Motor neuron (in vitro differentiated cells): ENCODE results near the gene HNRNPA2B1. TPM values are rescaled to one million over a fixed set of nuclear protein-coding genes. Genes with fewer than 3 reads are reported as not detected.

Experiments used
- ATAC-seq, 8 experiments: fragments of 200-7000 bp; cut with Tn5 transposase; replicated peaks in 6 of 8; 2 replicates each; pipeline ENCODE4 v1.8.0; 2021; ENCODE audit warnings: mild to moderate bottlenecking in 8 of 8, moderate library complexity in 8 of 8
- H3K27ac ChIP-seq, 2 donors: fragments of 250-450 bp; sonication (Bioruptor Pico); 2 replicates each; pipeline ENCODE4 v1.9.0; 2021; ENCODE audit warnings: antibody characterized with exemption in 2 of 2, mild to moderate bottlenecking in 2 of 2, moderate library complexity in 1 of 2
- H3K4me1 ChIP-seq, 2 donors: fragments of 250-450 bp; sonication (Bioruptor Pico); replicated peaks in 1 of 2; 2 replicates each; pipeline ENCODE4 v1.6.1; 2021; ENCODE audit warnings: antibody characterized with exemption in 2 of 2, mild to moderate bottlenecking in 2 of 2, moderate library complexity in 1 of 2
- H3K4me3 ChIP-seq, 5 donors: fragments of 250-450 bp; sonication (Bioruptor Pico); 2 replicates each; pipeline ENCODE4 v1.9.0; 2021; ENCODE audit warnings: antibody characterized with exemption in 5 of 5, mild to moderate bottlenecking in 5 of 5, moderate library complexity in 4 of 5
- WGBS, 10 experiments: fragments of 450-650 bp; shearing (Covaris generic); methylation state at CpG; one replicate each; pipeline ENCODE4 v1.0.0; 2022; 5-methylcytosine and 5-hydroxymethylcytosine counted together
- in situ Hi-C, 9 experiments: fragments of 400-800 bp; cut with MboI; loops; one replicate each; pipeline ENCODE4 v1.15.0; 2021; ENCODE audit warnings: low sequenced_read_pairs in 9 of 9, low pct_unique_long_range_greater_than_20kb in 2 of 9; ENCODE audit not compliant: unreplicated experiment in 9 of 9
- total RNA-seq, 8 experiments: library from RNA; unstranded; fragments of 300-600 nt; gene quantifications; 2 replicates each; pipeline versions ENCODE4 v1.2.3 to v1.2.4, GENCODE V29; 2022

The HNRNPA2B1 gene
- total RNA-seq, 8 experiments from 2014 or later = 173 to 834 (median 276) TPM

DNA sequence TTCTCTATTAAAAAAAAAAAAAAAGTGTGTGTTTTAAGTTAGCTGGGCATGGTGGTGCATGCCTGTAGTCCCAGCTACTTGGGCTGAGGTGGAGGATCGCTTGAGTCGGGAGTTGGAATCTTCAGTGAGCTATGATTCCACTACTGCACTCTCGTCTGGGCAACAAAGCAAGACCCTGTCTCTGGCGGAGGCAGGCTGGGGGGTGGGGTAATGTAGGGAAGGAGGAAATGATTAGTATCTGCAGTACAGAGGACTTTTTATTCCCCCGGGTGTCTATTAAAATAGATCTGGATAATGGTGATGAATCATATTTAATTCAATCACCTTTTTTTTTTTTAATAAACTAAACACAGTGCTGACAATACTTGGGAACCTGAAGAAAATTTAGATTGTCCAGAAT lies 7.5 kb upstream of the HNRNPA2B1 start:
- ATAC-seq = no peak
- WGBS, 10 experiments = 33 to 100% (median 90%) methylated on average over 1 to 4 of the region's 5 CpGs; no CpG with 5 or more reads in 3 of the 10 experiments

DNA sequence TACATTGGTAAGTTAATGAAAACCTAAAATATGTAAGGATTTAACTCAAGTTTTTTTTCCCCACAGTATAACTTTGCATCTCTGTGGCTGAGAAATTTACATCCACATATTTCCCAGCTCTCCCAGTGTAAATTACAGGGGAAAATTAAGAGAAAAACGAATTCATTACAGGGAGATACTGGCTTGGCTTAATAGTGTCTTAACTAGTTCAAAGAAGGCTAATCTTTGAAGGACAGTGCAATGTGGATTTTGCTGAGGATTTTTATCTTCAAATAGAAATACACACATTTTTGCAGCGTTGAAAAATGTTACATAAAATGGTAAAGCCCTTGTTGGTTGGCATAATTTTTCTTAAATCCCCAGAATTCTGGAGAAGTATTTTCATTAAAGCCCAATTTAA lies 2.5 kb upstream of the HNRNPA2B1 start:
- H3K4me1 ChIP-seq = peaks cover 5 to 20% of the 10 kb centered on the region in 2 donors
- WGBS, 10 experiments = 0 to 8% (median 0%) methylated on average over 1 to 2 of the region's 2 CpGs; no CpG with 5 or more reads in 1 of the 10 experiments
- no peak for ATAC-seq
- in situ Hi-C loops = loop anchor here in 1 of 9 experiments (25.0 kb wide), 1 partner anchor 134 kb away; no protein-coding TSS in a partner anchor
- H3K27ac ChIP-seq = no peak overlapping the region
- H3K4me3 ChIP-seq = peak overlapping the region; percentile 76 to 99 (median 86)

More for the DNA sequence above, 7.5 kb upstream of the HNRNPA2B1 start:
- H3K27ac ChIP-seq = no peak overlapping the region
- peaks cover 5 to 20% of the 10 kb centered on the region in 2 donors for H3K4me1 ChIP-seq
- in situ Hi-C loops = loop anchor here in 1 of 9 experiments (25.0 kb wide), 1 partner anchor 129 kb away; no protein-coding TSS in a partner anchor
- no peak overlapping the region for H3K4me3 ChIP-seq

DNA sequence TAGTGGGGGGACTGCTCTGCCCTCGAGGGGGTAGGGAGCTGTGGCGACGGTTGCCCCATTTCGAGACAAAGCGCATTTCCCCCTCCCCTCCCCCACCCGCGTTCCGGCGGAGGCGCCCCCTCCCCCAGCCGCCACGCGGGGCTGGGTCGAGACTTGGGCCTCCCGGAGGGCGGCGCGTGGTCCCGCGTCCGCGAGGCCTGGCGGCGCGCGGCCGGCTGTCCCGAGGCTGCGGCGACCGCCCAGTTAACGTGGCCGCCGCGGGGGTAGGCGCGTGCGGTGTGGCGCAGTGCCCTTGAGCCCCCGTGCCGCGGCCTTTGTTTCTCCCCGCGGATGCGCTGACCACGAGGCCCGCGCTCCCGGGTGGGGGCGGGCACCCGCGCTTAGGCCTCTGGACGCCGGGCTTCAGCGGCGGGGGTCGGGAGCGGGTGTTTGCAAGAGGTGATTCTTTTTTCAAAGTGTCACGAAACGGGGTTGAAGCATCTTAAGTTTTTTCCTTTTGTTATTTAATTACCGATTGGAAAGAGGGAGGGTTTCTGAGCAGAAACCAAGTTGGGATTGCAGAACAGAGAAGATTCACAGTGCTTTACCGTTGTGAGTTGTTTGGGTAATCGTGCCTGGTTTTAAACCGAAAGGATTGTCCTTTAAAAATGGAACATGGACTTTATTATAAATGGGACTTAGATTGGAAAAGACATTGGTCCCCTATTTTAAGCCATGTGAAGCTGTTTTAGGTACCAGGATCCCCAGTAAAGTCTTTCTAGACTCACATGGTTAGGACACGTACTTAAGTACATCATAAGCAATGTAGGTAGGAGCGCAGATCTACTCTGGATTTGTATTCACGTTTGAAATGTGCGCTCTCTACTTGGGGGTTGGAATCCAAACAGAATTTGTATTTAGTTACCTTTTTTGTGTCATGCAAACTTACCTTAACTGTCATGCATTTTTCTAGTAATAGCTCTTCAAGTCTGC lies 1.8 kb upstream of the HNRNPA2B1 start:
- Histone ChIP-seq H3K4me1 (peaks cover 5 to 25% of the 10 kb centered on the region in 2 donors), H3K4me3 (peak overlapping the region; percentile 76 to 99 (median 86)), H3K27ac (peak overlapping the region; percentile 98 to 99)
- 0 to 5% (median 0%) methylated on average over 1 to 10 of the region's 68 CpGs for WGBS, 10 experiments
- peak; percentile 4 to 39 (median 17) for ATAC-seq
- in situ Hi-C loops = loop anchor here in 1 of 9 experiments (25.0 kb wide), 1 partner anchor 135 kb away; no protein-coding TSS in a partner anchor

DNA sequence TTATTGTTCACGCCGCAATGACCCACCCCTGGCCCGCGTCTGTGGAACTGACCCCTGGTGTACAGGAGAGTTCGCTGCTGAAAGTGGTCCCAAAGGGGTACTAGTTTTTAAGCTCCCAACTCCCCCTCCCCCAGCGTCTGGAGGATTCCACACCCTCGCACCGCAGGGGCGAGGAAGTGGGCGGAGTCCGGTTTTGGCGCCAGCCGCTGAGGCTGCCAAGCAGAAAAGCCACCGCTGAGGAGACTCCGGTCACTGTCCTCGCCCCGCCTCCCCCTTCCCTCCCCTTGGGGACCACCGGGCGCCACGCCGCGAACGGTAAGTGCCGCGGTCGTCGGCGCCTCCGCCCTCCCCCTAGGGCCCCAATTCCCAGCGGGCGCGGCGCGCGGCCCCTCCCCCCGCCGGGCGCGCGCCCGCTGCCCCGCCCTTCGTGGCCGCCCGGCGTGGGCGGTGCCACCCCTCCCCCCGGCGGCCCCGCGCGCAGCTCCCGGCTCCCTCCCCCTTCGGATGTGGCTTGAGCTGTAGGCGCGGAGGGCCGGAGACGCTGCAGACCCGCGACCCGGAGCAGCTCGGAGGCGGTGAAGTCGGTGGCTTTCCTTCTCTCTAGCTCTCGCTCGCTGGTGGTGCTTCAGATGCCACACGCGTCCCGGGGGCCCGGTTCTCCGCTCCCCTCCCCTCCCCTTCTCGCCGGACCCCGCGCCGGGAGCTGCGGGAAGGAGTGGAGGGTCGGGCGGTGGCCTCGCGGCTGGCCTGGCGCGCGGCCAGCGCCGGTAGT lies 887 bp upstream of the HNRNPA2B1 start, which contains the start of gene CBX3:
Gene CBX3, plus strand, starts transcription at position 499 of the 772 bp plus-strand sequence. CDS start 1,254 bp downstream, outside the sequence.
- peak within 1 kb of the TSS; percentile 98 to 99 for H3K27ac ChIP-seq
- peak within 1 kb of the TSS; percentile 76 to 99 (median 86) for H3K4me3 ChIP-seq
- in situ Hi-C loops = loop anchor here in 1 of 9 experiments (25.0 kb wide), 1 partner anchor 136 kb away; no protein-coding TSS in a partner anchor
- ATAC-seq = peak; percentile 34 to 77 (median 68)
- H3K4me1 ChIP-seq = peaks cover 8 to 34% of the 10 kb centered on the region in 2 donors
- WGBS, 10 experiments = 0 to 10% (median 0%) methylated on average over 2 to 5 of the region's 86 CpGs; no CpG with 5 or more reads in 6 of the 10 experiments

DNA sequence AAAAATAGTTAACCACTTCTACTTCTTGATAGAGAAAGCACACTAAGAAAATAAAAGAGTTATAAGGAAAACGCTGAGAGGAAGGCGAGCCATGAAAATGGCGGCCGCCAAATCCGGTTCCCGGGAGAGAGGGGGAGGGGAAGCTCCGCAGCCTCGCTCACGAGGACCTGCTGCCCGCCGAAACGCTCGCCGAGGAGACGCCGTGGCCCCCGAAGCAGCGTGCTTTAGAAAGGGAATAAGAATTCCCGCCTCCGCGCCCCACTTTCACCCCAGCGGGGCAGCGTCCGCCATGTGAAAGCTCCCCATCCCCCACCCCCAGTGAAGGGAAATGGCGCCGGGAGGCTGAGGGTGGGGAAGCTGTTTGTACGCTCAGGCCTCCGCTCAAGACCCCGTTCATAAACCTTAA lies 505 bp downstream of the HNRNPA2B1 start:
- peak; percentile 2 to 17 (median 8) for ATAC-seq
- Histone ChIP-seq H3K27ac (peak overlapping the region; percentile 95 to 98), H3K4me3 (peak overlapping the region; percentile 76 to 99 (median 86)), H3K4me1 (peaks cover 3 to 37% of the 10 kb centered on the region in 2 donors)
- WGBS, 10 experiments = 0 to 1% (median 0%) methylated on average over 4 to 15 of the region's 29 CpGs; no CpG with 5 or more reads in 6 of the 10 experiments
- in situ Hi-C loops = loop anchor here in 1 of 9 experiments (25.0 kb wide), 1 partner anchor 137 kb away; no protein-coding TSS in a partner anchor

DNA sequence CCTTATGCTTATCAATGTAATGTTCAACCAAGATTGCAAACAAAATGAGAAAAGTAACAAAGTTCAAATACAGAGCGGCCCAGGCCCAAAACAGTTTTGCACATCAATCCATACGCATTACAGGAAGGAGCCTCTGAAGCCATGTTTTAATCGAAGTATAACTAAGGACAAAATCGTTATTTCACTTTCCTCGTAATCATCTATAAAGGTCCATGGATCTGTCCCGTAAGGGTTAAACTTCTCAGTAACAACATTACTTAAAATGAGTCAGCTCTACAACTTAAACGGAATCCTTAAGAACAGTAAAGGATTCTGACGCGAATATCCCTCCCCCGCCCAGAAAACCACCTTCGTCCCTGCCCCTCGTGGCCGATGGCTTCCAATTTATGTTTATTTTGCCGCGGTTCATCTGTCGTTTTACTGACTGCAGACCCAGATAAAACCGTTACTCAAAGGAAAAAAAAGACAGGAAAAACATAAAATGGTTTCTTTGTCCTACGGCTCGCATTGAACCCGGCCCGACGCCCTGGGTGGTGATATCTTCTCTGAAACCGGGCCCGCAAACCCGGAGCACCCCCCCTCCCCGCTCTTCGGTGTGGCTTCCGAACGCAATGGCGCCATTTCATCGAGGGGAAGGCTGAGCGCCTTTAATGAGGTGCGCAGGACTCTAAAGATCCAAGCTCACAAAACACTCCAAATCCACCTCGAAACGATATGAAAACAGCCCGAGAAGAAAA lies 1.1 kb downstream of the HNRNPA2B1 start:
- H3K4me3 ChIP-seq = peak overlapping the region; percentile 76 to 99 (median 86)
- H3K4me1 ChIP-seq = peaks cover 3 to 31% of the 10 kb centered on the region in 2 donors
- in situ Hi-C loops = loop anchor here in 3 of 9 experiments (25.0 kb wide), 4 partner anchors 112 to 312 kb away; no protein-coding TSS in a partner anchor
- H3K27ac ChIP-seq = peak overlapping the region; percentile 95 to 98
- ATAC-seq = no peak
- 0 to 2% (median 0%) methylated on average over 1 to 26 of the region's 36 CpGs; no CpG with 5 or more reads in 1 of the 10 experiments for WGBS, 10 experiments

DNA sequence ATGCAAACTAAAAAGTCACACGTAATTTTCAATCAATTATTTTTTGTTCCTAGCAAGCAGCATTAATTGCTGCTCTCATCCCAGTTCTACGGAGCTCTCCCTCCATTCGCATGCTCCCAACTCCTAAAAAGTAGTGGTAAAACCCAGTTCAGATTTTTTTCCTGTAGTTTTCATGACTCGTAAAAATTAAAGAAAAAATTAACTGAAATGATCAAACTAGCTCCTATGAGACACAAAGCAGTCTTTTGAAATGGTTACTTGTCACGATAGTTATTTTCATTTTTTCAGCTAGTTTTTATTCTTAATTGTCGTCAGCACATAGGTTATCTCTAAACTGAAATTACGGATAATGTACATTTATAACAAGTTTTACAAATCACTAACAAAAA lies 1.8 kb downstream of the HNRNPA2B1 start:
- Histone ChIP-seq H3K27ac (no peak overlapping the region), H3K4me1 (peaks cover 9 to 28% of the 10 kb centered on the region in 2 donors), H3K4me3 (peak overlapping the region; percentile 76 to 99 (median 86))
- WGBS, 10 experiments = 0 to 1% (median 0%) methylated on average over 3 to 7 of the region's 7 CpGs
- in situ Hi-C loops = loop anchor here in 3 of 9 experiments (25.0 kb wide), 3 partner anchors 111 to 311 kb away; no protein-coding TSS in a partner anchor
- ATAC-seq = no peak

DNA sequence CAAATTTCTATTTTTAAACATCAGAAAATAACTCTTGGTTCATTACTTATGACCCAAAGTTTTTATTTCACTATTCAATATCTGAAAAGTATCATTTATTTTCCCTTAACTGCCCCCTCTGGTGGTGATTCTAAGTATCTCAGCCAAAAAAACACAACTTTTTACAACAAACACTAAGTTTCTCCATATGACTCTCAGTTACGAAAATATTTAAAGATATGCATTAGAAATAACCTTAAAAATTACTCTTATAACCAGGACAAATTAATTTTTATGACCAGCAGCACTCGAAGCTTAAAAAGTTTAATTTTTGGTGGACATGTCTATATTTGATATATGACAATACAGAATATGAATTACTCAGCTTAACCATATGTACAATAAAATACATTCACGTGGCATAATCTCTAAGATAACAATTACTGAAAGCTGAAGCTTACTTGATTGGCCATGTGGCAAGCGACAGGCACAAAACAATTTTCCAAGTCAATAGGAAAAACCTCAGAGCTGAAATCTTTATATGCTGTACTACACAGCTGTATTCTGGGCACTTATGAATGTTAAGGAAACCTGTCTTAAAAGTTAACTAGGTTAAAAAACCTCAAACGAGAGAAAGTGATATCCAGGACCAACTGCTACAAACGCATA lies 2.3 kb downstream of the HNRNPA2B1 start:
- H3K4me1 ChIP-seq = peaks cover 9 to 25% of the 10 kb centered on the region in 2 donors
- 0 to 4% (median 0%) methylated on average over 1 to 6 of the region's 6 CpGs for WGBS, 10 experiments
- no peak overlapping the region for H3K27ac ChIP-seq
- no peak for ATAC-seq
- peak overlapping the region; percentile 76 to 99 (median 86) for H3K4me3 ChIP-seq
- in situ Hi-C loops = loop anchor here in 3 of 9 experiments (25.0 kb wide), 3 partner anchors 111 to 311 kb away; no protein-coding TSS in a partner anchor

DNA sequence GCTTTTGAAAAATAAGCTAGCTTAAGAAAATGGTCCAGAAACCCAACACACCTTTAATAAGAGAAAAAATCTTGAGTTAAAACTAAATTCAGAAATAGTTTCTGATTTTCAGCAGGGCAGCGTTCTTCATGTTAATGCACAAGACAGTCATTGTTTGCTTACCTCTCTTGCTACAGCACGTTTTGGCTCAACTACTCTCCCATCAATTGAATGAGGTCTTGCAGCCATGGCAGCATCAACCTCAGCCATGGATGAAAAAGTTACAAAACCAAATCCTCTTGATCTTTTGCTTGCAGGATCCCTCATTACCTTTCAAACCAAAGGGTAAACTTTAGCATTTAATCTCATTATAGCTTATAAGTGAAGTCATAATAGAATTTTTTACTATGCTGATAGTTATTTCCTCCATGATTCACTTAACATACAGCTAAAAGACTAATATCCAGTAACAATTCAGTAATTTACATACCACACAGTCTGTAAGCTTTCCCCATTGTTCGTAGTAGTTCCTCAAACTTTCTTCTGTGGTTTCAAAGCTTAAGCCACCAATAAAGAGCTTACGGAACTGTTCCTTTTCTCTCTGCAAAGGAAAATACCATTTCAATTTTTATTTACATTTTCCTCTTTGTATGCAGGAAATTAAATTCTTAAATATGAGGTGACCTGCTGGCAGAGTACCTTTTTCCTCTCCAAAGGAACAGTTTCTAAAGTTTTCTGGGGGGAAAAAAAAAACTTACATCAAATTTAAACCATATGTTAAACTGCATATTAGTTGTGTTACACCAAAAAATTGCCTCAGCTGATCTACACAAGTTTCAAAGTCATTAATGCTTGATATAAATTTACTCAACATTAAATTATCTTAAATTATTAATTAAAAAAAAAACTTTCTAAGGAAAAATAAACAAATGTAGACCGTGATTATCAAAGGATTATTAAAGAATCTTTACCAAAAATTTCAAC lies 3.1 kb downstream of the HNRNPA2B1 start:
- H3K4me3 ChIP-seq = peak overlapping the region; percentile 76 to 99 (median 86)

DNA sequence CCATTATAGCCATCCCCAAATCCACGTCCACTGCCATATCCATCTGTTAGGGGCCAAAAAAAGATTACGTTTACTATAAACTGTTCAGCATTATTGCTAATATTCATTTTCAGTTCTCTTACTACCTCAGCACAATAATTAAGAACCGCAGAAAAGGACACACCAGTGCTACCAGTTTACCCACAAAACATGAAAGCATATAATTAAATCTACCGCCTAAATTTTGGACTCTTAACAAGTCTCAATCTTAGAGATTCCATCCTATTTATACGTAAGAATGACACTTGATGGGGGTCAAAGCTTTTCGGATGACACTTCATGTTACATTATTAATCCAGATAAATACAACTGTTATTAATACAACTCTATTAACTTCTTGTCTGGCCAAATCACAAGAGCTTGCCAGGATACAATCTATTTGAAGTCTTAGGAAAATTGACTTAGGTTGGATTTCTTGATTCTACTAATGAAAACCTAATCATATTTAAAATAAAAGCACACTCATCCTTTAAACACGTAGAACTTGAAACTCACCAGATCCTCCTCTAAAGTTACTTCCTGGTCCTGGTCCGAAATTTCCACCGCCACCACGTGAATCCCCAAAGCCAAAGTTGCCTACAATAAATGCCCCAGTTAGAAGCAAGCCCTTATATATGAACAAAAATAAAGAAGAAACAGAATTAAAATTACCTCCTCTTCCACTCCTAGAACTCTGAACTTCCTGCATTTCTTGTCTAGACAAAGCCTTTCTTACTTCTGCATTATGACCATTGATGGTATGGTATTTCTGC lies 4.5 kb downstream of the HNRNPA2B1 start:
- WGBS, 10 experiments = 47 to 95% (median 82%) methylated on average over 4 to 10 of the region's 10 CpGs
- Histone ChIP-seq H3K4me3 (no peak overlapping the region), H3K4me1 (peaks cover 9 to 25% of the 10 kb centered on the region in 2 donors), H3K27ac (no peak overlapping the region)
- ATAC-seq = no peak
- in situ Hi-C loops = loop anchor here in 3 of 9 experiments (25.0 kb wide), 3 partner anchors 109 to 309 kb away; no protein-coding TSS in a partner anchor

More for the DNA sequence above, 3.1 kb downstream of the HNRNPA2B1 start:
- in situ Hi-C loops = loop anchor here in 3 of 9 experiments (25.0 kb wide), 3 partner anchors 110 to 310 kb away; no protein-coding TSS in a partner anchor
- 2 to 35% (median 12%) methylated on average over 2 to 5 of the region's 5 CpGs for WGBS, 10 experiments
- H3K4me1 ChIP-seq = peaks cover 9 to 25% of the 10 kb centered on the region in 2 donors
- ATAC-seq = no peak
- no peak overlapping the region for H3K27ac ChIP-seq
